Neuron (in vitro differentiated cells): ENCODE data around the gene PITHD1.
"Not testable (repeated sequence)": the region's sequence is repeated elsewhere in the genome, so short reads cannot be mapped to it uniquely, and the experiment has no call there.

Experiments
- H2AFZ ChIP-seq: one replicate; pipeline ENCODE4 v1.6.1; 2013; ENCODE audit warnings: low read depth, mild to moderate bottlenecking, inconsistent platforms, low read length, moderate library complexity
- H3K27me3 ChIP-seq: one replicate; pipeline ENCODE4 v1.6.1; 2013; ENCODE audit warnings: low read length; ENCODE audit not compliant: insufficient read depth
- H3K36me3 ChIP-seq: one replicate; pipeline ENCODE4 v1.6.1; 2013; ENCODE audit warnings: low read length; ENCODE audit not compliant: insufficient read depth
- H3K4me1 ChIP-seq: one replicate; pipeline ENCODE4 v1.6.1; 2013; ENCODE audit warnings: low read length; ENCODE audit not compliant: insufficient read depth
- H3K4me3 ChIP-seq: 2 replicates; pipeline ENCODE4 v1.5.1; 2013; ENCODE audit warnings: mild to moderate bottlenecking, low read length, moderate library complexity
- H3K9me3 ChIP-seq: one replicate; pipeline ENCODE4 v1.6.1; 2013; ENCODE audit warnings: low read length

Gene PITHD1

GRCh38 chr1:23797478-23798448, 19.5 kb downstream of the PITHD1 start:
- Histone ChIP-seq H3K4me1 (peaks cover 14% of the 10 kb centered on the region), H2AFZ (no peak overlapping the region), H3K36me3 (peaks cover 36% of the 10 kb centered on the region)

GRCh38 chr1:23798662-23799142, 20.5 kb downstream of the PITHD1 start:
- Histone ChIP-seq H3K4me3 (peak overlapping the region; percentile 91), H3K4me1 (peaks cover 14% of the 10 kb centered on the region), H3K9me3 (no peaks in the 10 kb centered on the region), H3K36me3 (peaks cover 28% of the 10 kb centered on the region), H3K27me3 (no peaks in the 10 kb centered on the region), H2AFZ (no peak overlapping the region)

More at GRCh38 chr1:23797478-23798448, 19.5 kb downstream of the PITHD1 start:
- H3K4me3 ChIP-seq, result no peak overlapping the region
- no peaks in the 10 kb centered on the region for H3K27me3 ChIP-seq
- no peaks in the 10 kb centered on the region for H3K9me3 ChIP-seq

DNA sequence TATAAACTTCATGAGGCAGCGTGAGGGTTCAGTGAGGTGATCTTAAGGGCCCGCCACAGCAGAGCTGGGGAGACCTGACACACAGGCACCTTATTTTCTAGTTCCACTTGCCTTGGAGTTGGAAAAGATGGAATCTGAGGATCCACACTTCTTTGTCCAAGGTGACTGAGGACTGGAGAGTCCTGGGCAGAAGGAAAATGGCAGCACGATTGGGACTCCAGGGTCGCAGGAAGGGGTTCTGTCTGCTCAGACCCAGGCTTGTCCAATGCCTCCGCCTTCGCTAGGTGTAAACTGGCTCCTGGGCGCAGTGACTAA, 21.0 kb downstream of the PITHD1 start:
- Histone ChIP-seq H3K4me3 (peak overlapping the region; percentile 91), H3K4me1 (peaks cover 14% of the 10 kb centered on the region), H2AFZ (no peak overlapping the region), H3K27me3 (no peaks in the 10 kb centered on the region), H3K36me3 (peaks cover 32% of the 10 kb centered on the region), H3K9me3 (no peaks in the 10 kb centered on the region)

GRCh38 chr1:23799570-23800399, 21.6 kb downstream of the PITHD1 start:
- H3K4me3 ChIP-seq, result peak overlapping the region; percentile 91
- peaks cover 30% of the 10 kb centered on the region for H3K36me3 ChIP-seq
- no peaks in the 10 kb centered on the region for H3K9me3 ChIP-seq
- no peaks in the 10 kb centered on the region for H3K27me3 ChIP-seq
- H3K4me1 ChIP-seq, result peaks cover 14% of the 10 kb centered on the region
- H2AFZ ChIP-seq, result peak overlapping the region; percentile 31

DNA sequence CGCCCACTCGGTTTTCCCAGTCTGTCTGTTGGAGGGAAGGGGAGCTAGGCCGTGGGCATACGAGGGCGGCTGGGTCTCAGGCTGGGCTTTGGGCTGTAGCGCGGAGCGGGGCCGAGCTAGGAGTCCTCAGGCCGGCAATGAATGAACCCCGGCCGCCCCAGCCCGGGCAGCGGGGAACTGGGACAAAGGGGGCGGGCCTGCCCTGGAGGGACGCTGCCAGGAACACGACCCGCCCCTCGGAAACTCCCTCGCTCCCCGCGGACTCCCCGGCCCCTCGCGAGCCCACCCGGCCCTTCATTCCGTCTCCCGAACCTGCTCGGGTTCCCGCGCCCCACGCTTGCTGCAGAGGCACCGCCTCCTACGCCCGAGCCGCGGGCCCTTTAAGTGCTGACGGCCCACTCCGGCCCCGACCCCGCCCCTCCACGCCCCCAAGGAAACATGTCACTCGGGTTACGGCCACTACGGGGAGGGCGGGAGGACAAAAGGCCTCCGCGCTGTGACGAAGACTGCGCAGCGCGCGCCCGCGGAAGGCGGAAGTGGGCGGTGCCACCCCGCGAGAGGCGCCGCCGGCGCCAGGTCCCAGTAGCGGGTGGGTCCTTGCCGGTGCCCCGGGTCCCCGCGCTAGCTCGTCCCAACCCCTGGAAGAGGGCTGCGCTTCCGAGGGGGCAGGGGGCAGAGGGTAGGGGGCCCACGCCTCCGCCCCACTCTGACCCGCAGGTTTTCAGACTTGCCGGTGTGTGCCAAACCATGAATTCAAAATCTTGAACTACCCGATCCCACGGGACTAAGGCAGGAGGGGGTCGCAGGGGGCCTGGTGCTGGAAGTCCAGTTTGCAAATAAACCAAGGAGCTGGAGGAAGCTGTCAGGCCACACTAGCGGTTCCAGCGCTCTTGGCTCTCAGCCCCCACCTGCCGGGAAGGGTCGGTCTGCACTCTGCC, 22.5 kb downstream of the PITHD1 start, which contains the start of gene GALE:
TSS of gene GALE (minus strand) at position 355 of the 938 bp plus-strand sequence. CDS start 1,747 bp downstream, outside the sequence.
- peak within 1 kb of the TSS; percentile 91 for H3K4me3 ChIP-seq
- H2AFZ ChIP-seq, result peak within 1 kb of the TSS; percentile 62
- no peaks in the 10 kb centered on the region for H3K27me3 ChIP-seq
- H3K9me3 ChIP-seq, result no peaks in the 10 kb centered on the region
- peaks cover 30% of the 10 kb centered on the region for H3K36me3 ChIP-seq
- peaks cover 14% of the 10 kb centered on the region for H3K4me1 ChIP-seq

DNA sequence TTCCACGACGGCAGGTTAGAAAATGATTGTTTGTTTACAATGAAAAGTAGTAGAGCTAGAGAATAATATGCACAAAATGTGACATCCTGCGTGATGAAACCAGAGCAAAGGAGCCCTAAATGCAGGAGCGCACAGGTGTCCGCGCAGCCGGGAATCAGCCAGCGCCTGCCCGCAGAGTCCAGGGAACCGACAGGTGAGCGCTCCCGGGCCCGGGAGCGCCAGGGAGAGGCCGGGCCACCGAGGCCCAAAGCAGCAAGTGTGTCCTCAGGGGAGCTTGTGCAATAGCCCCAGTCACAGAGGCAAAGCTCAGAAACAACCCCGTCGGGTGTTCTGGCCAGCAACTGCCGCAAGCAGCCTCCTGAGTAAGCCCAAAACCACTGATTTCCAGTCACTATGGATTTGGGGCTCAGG, 23.1 kb downstream of the PITHD1 start:
- no peaks in the 10 kb centered on the region for H3K27me3 ChIP-seq
- H2AFZ ChIP-seq, result peak overlapping the region; percentile 62
- H3K4me3 ChIP-seq, result peak overlapping the region; percentile 91
- H3K9me3 ChIP-seq, result no peaks in the 10 kb centered on the region
- peaks cover 24% of the 10 kb centered on the region for H3K36me3 ChIP-seq
- H3K4me1 ChIP-seq, result peaks cover 14% of the 10 kb centered on the region

DNA sequence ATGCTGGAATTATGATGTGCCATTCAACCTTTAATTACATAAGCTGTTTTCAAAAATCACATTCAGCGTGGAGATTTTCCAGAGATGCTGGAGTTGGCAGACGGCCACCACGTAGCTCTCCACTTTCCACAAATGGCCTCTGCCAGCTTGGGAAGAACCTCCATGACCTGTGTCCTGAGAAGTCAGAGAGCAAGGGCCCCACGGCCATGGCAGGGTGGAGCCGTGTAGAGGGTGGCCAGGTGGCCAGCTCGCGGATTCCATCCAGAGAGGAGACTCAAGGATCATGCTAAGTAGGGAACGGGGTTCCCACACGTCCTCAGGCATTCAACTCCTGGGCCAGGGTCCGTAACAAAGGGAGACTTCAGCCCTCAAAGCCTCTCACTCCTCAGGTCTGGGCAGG, 23.7 kb downstream of the PITHD1 start:
- H3K27me3 ChIP-seq, result no peaks in the 10 kb centered on the region
- no peaks in the 10 kb centered on the region for H3K9me3 ChIP-seq
- peaks cover 14% of the 10 kb centered on the region for H3K4me1 ChIP-seq
- H3K4me3 ChIP-seq, result peak overlapping the region; percentile 91
- H3K36me3 ChIP-seq, result peaks cover 20% of the 10 kb centered on the region
- H2AFZ ChIP-seq, result no peak overlapping the region

DNA sequence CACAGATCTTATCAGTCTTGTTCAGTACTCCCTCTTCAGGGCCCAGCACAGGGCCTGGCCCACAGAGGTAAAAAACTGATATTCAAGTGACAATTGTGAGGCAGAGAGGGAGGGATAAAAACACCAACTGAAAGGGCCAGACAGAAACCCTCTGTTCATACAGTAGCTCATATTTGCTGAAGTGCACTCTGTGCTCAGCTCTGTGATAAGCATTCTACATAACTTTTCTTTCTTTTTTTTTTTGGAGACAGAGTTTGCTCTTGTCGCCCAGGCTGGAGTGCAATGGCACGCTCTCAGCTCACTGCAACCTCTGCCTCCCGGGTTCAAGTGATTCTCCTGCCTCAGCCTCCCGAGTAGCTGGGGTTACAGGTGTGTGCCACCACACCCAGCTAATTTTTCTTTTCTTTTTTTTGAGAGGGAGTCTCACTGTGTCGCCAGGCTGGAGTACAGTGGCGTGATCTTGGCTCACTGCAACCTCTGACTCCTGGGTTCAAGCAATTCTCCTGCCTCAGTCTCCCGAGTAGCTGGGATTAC, 24.7 kb downstream of the PITHD1 start:
- not testable (repeated sequence) for H3K4me3 ChIP-seq
- peaks cover 20% of the 10 kb centered on the region for H3K36me3 ChIP-seq

GRCh38 chr1:23803674-23804073, 25.5 kb downstream of the PITHD1 start:
- Histone ChIP-seq H3K4me3 (no peak overlapping the region), H3K36me3 (peaks cover 21% of the 10 kb centered on the region), H2AFZ (no peak overlapping the region), H3K4me1 (peaks cover 14% of the 10 kb centered on the region), H3K9me3 (no peaks in the 10 kb centered on the region), H3K27me3 (no peaks in the 10 kb centered on the region)

More for the DNA sequence above, 24.7 kb downstream of the PITHD1 start:
- not testable (repeated sequence) for H3K9me3 ChIP-seq, H2AFZ ChIP-seq, H3K27me3 ChIP-seq
- peaks cover 14% of the 10 kb centered on the region for H3K4me1 ChIP-seq

DNA sequence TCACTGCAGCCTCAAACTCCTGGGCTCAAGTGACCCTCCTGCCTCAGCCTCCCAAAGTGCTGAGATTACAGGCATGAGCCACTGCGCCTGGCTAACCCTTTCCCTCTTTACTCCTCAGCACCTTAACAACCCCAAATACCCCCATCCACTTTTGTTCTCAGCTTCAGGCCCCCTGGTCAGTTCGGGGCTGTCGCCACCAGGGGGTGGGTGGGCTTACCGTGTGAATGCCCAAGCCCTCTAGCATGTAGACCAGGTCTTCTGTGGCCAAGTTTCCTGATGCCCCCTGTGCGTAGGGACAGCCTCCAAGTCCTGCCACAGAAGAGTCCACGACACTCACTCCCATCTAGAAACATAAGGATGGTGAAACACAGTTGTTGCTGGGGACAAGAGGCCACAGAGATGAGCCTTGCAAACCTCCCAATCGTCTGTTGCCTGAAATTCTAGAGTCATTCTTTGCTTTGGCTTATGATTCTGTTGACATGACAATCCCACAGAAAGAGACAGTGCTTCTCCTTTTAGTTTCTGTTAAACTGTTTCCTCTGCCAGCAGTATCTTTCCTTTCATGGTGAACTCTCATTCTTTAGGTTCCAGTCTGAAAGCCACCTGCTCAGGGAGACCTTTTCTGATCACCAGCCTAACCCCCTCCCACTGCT, 26.1 kb downstream of the PITHD1 start:
- peaks cover 21% of the 10 kb centered on the region for H3K36me3 ChIP-seq
- no peaks in the 10 kb centered on the region for H3K9me3 ChIP-seq
- no peaks in the 10 kb centered on the region for H3K27me3 ChIP-seq
- no peak overlapping the region for H3K4me3 ChIP-seq
- peaks cover 11% of the 10 kb centered on the region for H3K4me1 ChIP-seq
- H2AFZ ChIP-seq, result no peak overlapping the region

DNA sequence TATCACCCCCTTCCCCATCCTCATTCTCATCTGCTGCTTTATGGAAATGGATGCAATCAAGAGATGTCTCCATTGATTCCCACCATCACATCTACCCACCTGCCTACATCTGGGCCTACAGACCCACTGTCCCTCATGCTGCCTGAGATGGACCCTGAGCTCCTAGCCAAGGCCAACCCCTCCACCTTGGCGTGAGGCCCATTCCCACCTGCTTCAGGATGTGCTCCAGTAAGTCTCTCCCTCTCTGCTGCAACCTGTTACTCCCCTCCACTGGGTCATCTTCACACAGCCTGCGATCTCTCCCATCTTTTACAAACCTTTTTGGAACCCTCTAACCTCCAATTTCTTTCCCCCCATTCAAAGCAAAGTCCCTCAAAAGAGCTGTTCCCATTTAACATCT, 26.8 kb downstream of the PITHD1 start:
- Histone ChIP-seq H2AFZ (no peak overlapping the region), H3K9me3 (no peaks in the 10 kb centered on the region), H3K4me3 (no peak overlapping the region), H3K4me1 (peaks cover 4% of the 10 kb centered on the region), H3K27me3 (no peaks in the 10 kb centered on the region), H3K36me3 (peaks cover 22% of the 10 kb centered on the region)

DNA sequence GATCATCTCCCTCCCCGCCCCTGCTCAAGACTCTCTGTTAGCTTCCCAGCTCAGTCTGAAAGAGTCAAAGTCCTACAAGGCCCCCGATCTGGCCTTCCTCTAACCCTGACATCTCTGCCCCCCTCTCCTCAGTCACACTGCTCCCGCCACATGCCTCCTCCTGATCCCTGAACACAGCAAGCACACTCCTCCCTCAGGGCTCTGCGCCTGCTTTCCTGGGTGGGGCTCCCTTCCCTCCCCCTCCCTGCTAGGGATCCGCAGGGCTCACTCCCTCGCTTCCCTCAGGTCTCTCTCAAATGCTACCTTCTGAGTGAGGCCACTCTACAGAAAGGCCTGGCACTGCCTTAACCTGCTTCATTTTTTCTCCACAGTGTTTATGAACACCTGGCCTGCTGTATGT, 28.1 kb downstream of the PITHD1 start:
- no peaks in the 10 kb centered on the region for H3K9me3 ChIP-seq
- no peak overlapping the region for H3K4me3 ChIP-seq

More for the DNA sequence above, 28.1 kb downstream of the PITHD1 start:
- Histone ChIP-seq H3K36me3 (peaks cover 24% of the 10 kb centered on the region), H2AFZ (no peak overlapping the region), H3K4me1 (peaks cover under 1% of the 10 kb centered on the region), H3K27me3 (no peaks in the 10 kb centered on the region)
